ENCODE measurements around the gene TXNRD3. TPM values are rescaled to one million over a fixed set of nuclear protein-coding genes. Genes with fewer than 3 reads are reported as not detected.

Gene TXNRD3
- total and polyA plus RNA-seq, 2 of the 4 experiments (the other 2 are of a cell fraction): 3.9 to 8.4 TPM

GRCh38 chr3:126557415-126557745, 97.5 kb downstream of the TXNRD3 start:
- intact Hi-C loops (cut with micrococcal nuclease) (no loop called here), in situ Hi-C loops (cut with MboI; ENCODE audit: low sequenced_read_pairs) (no loop called here), dilution Hi-C loops (cut with HindIII; ENCODE audit: low sequenced_read_pairs, unreplicated experiment) (no loop called here)
- ChIA-PET CTCF (no interaction called here), POLR2A (ENCODE audit: unreplicated experiment) (no interaction called here)
- no peak overlapping the region for H3K27ac ChIP-seq (ENCODE audit: insufficient read depth, low read length)
- H4K91ac ChIP-seq (ENCODE audit: insufficient read depth, low read depth, low read length): no peak overlapping the region
- H3K23ac ChIP-seq (ENCODE audit: low read depth, low read length): no peak overlapping the region
- H3K4me2 ChIP-seq (ENCODE audit: low read depth, low read length): no peak overlapping the region
- no peaks in the 10 kb centered on the region for H4K20me1 ChIP-seq (ENCODE audit: insufficient read depth, low read length)
- no peaks in the 10 kb centered on the region for H3K36me3 ChIP-seq (ENCODE audit: control insufficient read depth, insufficient read depth, low read length)
- H2BK5ac ChIP-seq (ENCODE audit: low read depth, low read length, poor library complexity, severe bottlenecking): no peak overlapping the region
- no peak overlapping the region for H3K4me3 ChIP-seq (ENCODE audit: insufficient read depth, low read depth, low read length)
- no peaks in the 10 kb centered on the region for H3K4me1 ChIP-seq (ENCODE audit: control insufficient read depth, insufficient read depth, low read length)
- H3K14ac ChIP-seq (replicated peaks; ENCODE audit: low read depth, low read length): no peak overlapping the region
- H2AK9ac ChIP-seq (replicated peaks; ENCODE audit: low read depth, low read length, poor library complexity): no peak overlapping the region
- no TSS peak for BruUV-seq (replicated peaks)
- no peak overlapping the region for H2BK20ac ChIP-seq (ENCODE audit: low read depth, low read length)
- H3K9me3 ChIP-seq (ENCODE audit: control insufficient read depth, insufficient read depth, low read length): no peaks in the 10 kb centered on the region
- H2BK15ac ChIP-seq (ENCODE audit: low read depth, low read length): no peak overlapping the region
- H3K9me1 ChIP-seq (ENCODE audit: insufficient read depth, low read length): no peaks in the 10 kb centered on the region
- no peak overlapping the region for H3K56ac ChIP-seq (ENCODE audit: extremely low read depth, insufficient read depth, low read length)
- no peak overlapping the region for H4K5ac ChIP-seq (ENCODE audit: low read depth, low read length)
- 92% methylated on average over 6 of the region's 11 CpGs; no CpG with 5 or more reads in 1 of the 2 experiments for WGBS, 2 experiments (ENCODE audit: extremely low coverage in 2 of 2, insufficient read length in 1 of 2)
- no peak for DNase-seq
- H3K79me1 ChIP-seq (ENCODE audit: low read depth in 1 of 2, low read length in 2 of 2): no peaks in the 10 kb centered on the region
- TF ChIP-seq FOS (IDR thresholded peaks at IDR 0.05; ENCODE audit: low read depth, low read length): no peak
- no peak overlapping the region for H2BK120ac ChIP-seq (ENCODE audit: low read depth, low read length)
- H3K27me3 ChIP-seq (ENCODE audit: control insufficient read depth, insufficient read depth, low read length): peaks cover 14% of the 10 kb centered on the region; the same call in 1 of the 2 replicates
- no peak for ATAC-seq (ENCODE audit: low read depth)
- H3K4ac ChIP-seq (ENCODE audit: low read depth, low read length): no peak overlapping the region
- H3K9ac ChIP-seq (ENCODE audit: low read depth, low read length): no peak overlapping the region
- no peak overlapping the region for H2AFZ ChIP-seq (replicated peaks; ENCODE audit: low read length, poor library complexity)
- H3K18ac ChIP-seq (ENCODE audit: low read depth, low read length): no peak overlapping the region
- no peak overlapping the region for H4K8ac ChIP-seq (ENCODE audit: low read depth in 2 of 2, low read length in 2 of 2)
- H2AK5ac ChIP-seq (ENCODE audit: low read depth, low read length): no peak overlapping the region

Small RNA genes within 50 kb of the gene (microRNA-seq; reads per million reads assigned to microRNA genes)
- not detected for gene RNA5SP138 (ENCODE audit: insufficient read depth, insufficient read length)

Small RNA genes within 50 kb of the gene (small RNA-seq; reads per million reads assigned to genes)
- 0 reads per million in 5 experiments for gene RNA5SP138

Other genes starting within 250 kb of the TXNRD3 start
- 13.1 and 14.3 TPM in 2 replicates for gene ZXDC, start 179.2 kb downstream of the TXNRD3 start, total RNA-seq (2012; rRNA removed)
- 11.5 and 12.2 TPM in 2 replicates for gene ZXDC, start 179.2 kb downstream of the TXNRD3 start, polyA plus RNA-seq (2012; rRNA removed)
- not detected in 2 replicates for gene UROC1, start 137.4 kb downstream of the TXNRD3 start, total RNA-seq (2012; rRNA removed)
- gene UROC1, start 137.4 kb downstream of the TXNRD3 start, polyA plus RNA-seq (2012; rRNA removed): not detected in 2 replicates
- not detected in 2 replicates for gene CHST13, start 131.0 kb downstream of the TXNRD3 start, total RNA-seq (2012; rRNA removed)
- gene CHST13, start 131.0 kb downstream of the TXNRD3 start, polyA plus RNA-seq (2012; rRNA removed): not detected in 2 replicates
- not detected in 2 replicates for gene C3orf22, start 96.2 kb downstream of the TXNRD3 start, total RNA-seq (2012; rRNA removed)
- gene C3orf22, start 96.2 kb downstream of the TXNRD3 start, polyA plus RNA-seq (2012; rRNA removed): not detected in 2 replicates
- gene CHCHD6, start 49.1 kb upstream of the TXNRD3 start, total RNA-seq (2012; rRNA removed): 18.8 and 20.6 TPM in 2 replicates
- 28.9 and 29.1 TPM in 2 replicates for gene CHCHD6, start 49.1 kb upstream of the TXNRD3 start, polyA plus RNA-seq (2012; rRNA removed)